Lung (tissue), 12 donors: ENCODE data around the gene SLC35C1. TPM values are rescaled to one million over a fixed set of nuclear protein-coding genes. Genes with fewer than 3 reads are reported as not detected.

ENCODE experiments used
- ATAC-seq: fragments of 200-7000 bp; cut with Tn5 transposase; one replicate; pipeline ENCODE4 v1.9.1; 2020; ENCODE audit warnings: moderate number of reproducible peaks; ENCODE audit not compliant: insufficient read depth, low FRiP score
- DNase-seq, 3 donors: peaks; one replicate each; pipeline ENCODE4 v3.0.0-alpha.2; 2013 to 2017
- H3K27ac ChIP-seq, 2 donors: one replicate each; pipeline ENCODE4 v1.5.1; 2013; ENCODE audit warnings: mild to moderate bottlenecking in 2 of 2, moderate library complexity in 2 of 2, control low read depth in 1 of 2, inconsistent platforms in 1 of 2, low read depth in 1 of 2, low read length in 1 of 2
- H3K27me3 ChIP-seq, 3 donors: one replicate each; pipeline ENCODE4 v1.5.1; 2013; ENCODE audit warnings: low read length in 2 of 3; ENCODE audit not compliant: control insufficient read depth in 3 of 3, insufficient read depth in 3 of 3
- H3K36me3 ChIP-seq, 4 donors: one replicate each; pipeline ENCODE4 v1.5.1; 2013; ENCODE audit warnings: low read length in 4 of 4, mild to moderate bottlenecking in 1 of 4, moderate library complexity in 1 of 4; ENCODE audit not compliant: control insufficient read depth in 4 of 4, insufficient read depth in 4 of 4
- H3K4me1 ChIP-seq, 5 donors: one replicate each; pipeline ENCODE4 v1.5.1; 2013; ENCODE audit warnings: low read length in 5 of 5, mild to moderate bottlenecking in 2 of 5, moderate library complexity in 1 of 5; ENCODE audit not compliant: control insufficient read depth in 5 of 5, insufficient read depth in 5 of 5
- H3K4me3 ChIP-seq: one replicate; pipeline ENCODE4 v1.5.1; 2013; ENCODE audit warnings: mild to moderate bottlenecking, control low read depth, moderate library complexity
- H3K9ac ChIP-seq, 2 donors: one replicate each; pipeline ENCODE4 v1.5.1; 2013; ENCODE audit warnings: low read length in 2 of 2, control low read depth in 1 of 2; ENCODE audit not compliant: insufficient read depth in 1 of 2
- H3K9me3 ChIP-seq, 4 donors: one replicate each; pipeline ENCODE4 v1.5.1; 2013; ENCODE audit warnings: low read length in 3 of 4, mild to moderate bottlenecking in 1 of 4, moderate library complexity in 1 of 4; ENCODE audit not compliant: control insufficient read depth in 4 of 4, insufficient read depth in 3 of 4
- WGBS, 2 donors: extraction: QIAGEN DNeasy Blood & Tissue Kit; methylation state at CpG; one replicate each; pipeline ENCODE4 v1.1.7; 2013; 5-methylcytosine and 5-hydroxymethylcytosine counted together
- polyA plus RNA-seq, 2 donors: library from polyadenylated mRNA; stranded (reverse); fragments of 200-250 nt; gene quantifications; one replicate each; pipeline ENCODE4 v1.2.1, GENCODE V29; 2013
- total RNA-seq, 2 donors: library from RNA; depleted of rRNA in 1 of 2; stranded (reverse); fragments of >200 nt in 1 of 2; gene quantifications; one replicate each; pipeline ENCODE4 v1.2.1, GENCODE V29; 2014 to 2021
- TF ChIP-seq, protein P1 (sequence below): IDR thresholded peaks from 2 replicates; pipeline ENCODE4 v1.5.1; 2012; ENCODE audit warnings: mild to moderate bottlenecking; ENCODE audit errors: control extremely low read depth, extremely low read depth
- donor health status: control.
- donor health status: control.
- donor health status: Bipolar disorder and iron deficiency.
- donor health status: healthy.
- donor health status: DM: yes; HTN: yes; CAD: no.

SLC35C1 gene
- total and polyA plus RNA-seq, 4 donors: 5.4 to 35.9 (median 24.1) TPM

DNA sequence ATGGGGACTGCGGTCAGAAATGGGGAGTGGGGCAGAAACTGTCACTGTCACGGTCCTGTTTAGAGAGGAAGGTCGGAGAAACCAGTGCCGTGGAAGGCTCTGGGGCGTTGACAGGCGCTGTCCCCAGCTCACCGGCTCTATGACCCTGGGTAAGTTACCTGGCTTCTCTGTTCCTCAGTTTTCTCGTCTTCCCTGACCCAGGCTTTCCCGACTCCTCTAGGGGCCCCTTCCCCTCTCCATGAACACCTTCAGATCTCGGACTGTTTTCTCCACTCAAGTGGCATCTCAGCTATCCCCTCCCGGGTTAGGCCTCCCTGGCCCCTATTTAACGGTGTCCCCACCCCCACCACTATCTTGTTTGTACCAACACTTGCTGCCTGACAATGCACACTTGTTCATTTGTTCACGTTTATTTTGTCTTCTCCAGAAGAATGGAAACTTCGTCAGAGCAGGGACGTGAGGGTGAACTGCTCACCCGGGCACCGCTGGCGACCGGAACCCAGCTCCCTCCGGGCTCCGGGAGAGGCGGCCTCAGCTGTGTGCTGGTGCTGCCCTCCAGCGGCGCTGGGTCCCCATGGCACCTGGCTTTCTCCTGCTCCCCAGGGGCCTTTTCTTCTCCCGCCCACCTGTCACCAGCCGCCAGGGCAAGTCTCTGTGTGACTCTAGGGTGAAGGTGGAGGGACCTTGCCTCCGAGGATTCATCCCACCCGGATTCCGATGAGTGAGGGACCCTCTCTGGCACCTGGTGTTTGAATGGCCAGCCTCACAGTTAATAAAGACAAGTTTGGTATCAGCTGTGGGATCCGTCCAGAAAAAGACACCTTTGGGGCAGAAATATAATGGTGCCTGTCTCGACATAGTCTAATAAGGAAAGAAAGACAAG lies 33.1 kb upstream of the SLC35C1 start:
- Histone ChIP-seq H3K9ac (peak overlapping the region in 1 of 2 donors; percentile 67), H3K36me3 (no peaks in the 10 kb centered on the region), H3K4me3 (peak overlapping the region; percentile 27), H3K9me3 (no peaks in the 10 kb centered on the region), H3K27ac (peak overlapping the region; percentile 17 to 72), H3K27me3 (peaks cover 0 to 9% (median 0%) of the 10 kb centered on the region in 3 donors), H3K4me1 (peaks cover 0 to 5% (median 2%) of the 10 kb centered on the region in 5 donors)
- DNase-seq (peak; percentile 79 to 85 (median 81)), ATAC-seq (peak; percentile 95)
- TF ChIP-seq, protein P1, sequence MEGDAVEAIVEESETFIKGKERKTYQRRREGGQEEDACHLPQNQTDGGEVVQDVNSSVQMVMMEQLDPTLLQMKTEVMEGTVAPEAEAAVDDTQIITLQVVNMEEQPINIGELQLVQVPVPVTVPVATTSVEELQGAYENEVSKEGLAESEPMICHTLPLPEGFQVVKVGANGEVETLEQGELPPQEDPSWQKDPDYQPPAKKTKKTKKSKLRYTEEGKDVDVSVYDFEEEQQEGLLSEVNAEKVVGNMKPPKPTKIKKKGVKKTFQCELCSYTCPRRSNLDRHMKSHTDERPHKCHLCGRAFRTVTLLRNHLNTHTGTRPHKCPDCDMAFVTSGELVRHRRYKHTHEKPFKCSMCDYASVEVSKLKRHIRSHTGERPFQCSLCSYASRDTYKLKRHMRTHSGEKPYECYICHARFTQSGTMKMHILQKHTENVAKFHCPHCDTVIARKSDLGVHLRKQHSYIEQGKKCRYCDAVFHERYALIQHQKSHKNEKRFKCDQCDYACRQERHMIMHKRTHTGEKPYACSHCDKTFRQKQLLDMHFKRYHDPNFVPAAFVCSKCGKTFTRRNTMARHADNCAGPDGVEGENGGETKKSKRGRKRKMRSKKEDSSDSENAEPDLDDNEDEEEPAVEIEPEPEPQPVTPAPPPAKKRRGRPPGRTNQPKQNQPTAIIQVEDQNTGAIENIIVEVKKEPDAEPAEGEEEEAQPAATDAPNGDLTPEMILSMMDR: peak; percentile 77
- 4% methylated on average over 29 to 31 of the region's 31 CpGs for WGBS, 2 donors

DNA sequence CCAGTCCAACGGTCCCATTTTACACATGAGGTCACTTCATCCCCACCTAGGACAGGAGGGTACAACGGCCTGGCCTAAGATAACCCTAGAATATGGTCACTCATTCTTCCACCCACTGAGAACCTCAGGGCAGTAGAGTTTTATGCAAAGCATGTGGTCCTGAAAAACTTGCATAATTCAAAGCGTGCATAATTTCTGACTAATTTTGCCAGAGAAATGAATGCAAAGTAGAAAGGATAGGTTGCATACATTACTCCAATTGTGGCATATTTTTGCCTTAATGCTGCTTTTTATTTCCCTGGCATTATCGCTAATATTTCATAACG lies 32.5 kb upstream of the SLC35C1 start:
- DNase-seq (no peak), ATAC-seq (no peak)
- Histone ChIP-seq H3K4me1 (peaks cover 0 to 5% (median 2%) of the 10 kb centered on the region in 5 donors), H3K9ac (no peak overlapping the region), H3K36me3 (no peaks in the 10 kb centered on the region), H3K4me3 (no peak overlapping the region), H3K27me3 (peaks cover 0 to 7% (median 0%) of the 10 kb centered on the region in 3 donors), H3K9me3 (no peaks in the 10 kb centered on the region), H3K27ac (no peak overlapping the region)
- TF ChIP-seq, protein P1: no peak
- 48 to 53% methylated on average over 5 of the region's 5 CpGs for WGBS, 2 donors

DNA sequence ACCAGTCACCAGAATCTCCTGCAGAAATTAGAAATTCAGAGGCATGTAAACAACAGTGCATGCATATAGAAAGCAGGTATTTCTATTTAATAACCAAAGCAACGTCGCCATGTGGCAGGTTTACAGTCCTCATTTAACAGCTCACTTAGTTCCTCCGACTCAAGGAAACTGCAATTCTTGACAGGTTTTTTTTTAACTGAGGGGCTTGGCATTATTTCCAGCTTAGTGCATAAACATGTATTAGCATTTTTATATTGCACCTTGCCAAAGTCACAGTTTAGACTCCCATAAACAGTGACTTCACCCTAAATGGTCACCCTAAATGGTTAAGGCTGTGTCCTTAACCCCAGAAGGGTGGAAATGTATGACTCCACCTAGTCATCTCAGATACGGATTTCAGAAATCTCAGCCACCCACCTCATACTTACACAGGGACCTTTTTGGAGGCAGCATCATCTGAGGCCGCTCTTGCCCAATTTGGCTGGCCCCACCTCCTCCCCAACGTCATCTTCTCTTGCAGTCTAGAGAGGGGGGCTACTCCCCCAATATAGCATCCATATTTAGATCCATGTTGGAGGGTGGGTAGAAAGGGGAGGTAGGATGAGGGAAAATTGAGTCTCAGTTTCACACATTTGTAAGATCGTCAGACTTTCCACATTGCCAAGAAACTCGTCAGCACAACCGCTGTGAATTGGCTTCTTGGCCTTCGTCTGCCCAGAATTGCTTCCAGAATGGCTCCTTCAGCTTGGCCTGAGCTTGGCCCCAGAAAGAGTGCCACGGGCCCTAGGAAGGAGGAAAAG lies 31.8 kb upstream of the SLC35C1 start:
- WGBS, 2 donors: 71 to 78% methylated on average over 11 of the region's 11 CpGs
- TF ChIP-seq, protein P1: no peak
- H3K9me3 ChIP-seq: no peaks in the 10 kb centered on the region
- peaks cover 0 to 5% (median 2%) of the 10 kb centered on the region in 5 donors for H3K4me1 ChIP-seq
- no peak overlapping the region for H3K9ac ChIP-seq
- H3K4me3 ChIP-seq: no peak overlapping the region
- peaks cover 0 to 7% (median 0%) of the 10 kb centered on the region in 3 donors for H3K27me3 ChIP-seq
- ATAC-seq (no peak), DNase-seq (no peak)
- no peak overlapping the region for H3K27ac ChIP-seq
- no peaks in the 10 kb centered on the region for H3K36me3 ChIP-seq
